Caco-2 (cell line): ENCODE measurements around the gene FCRLB. TPM values are rescaled to one million over a fixed set of nuclear protein-coding genes. Genes with fewer than 3 reads are reported as not detected.

Experiments used
- BruUV-seq: library from RNA; stranded (reverse); fragments of 400-500 nt; replicated peaks from 2 replicates; lab custom pipeline; 2021; lab: Mats Ljungman, UMichigan
- CTCF ChIA-PET: fragments of 300-600 bp; sonication (Branson Sonifier 250); formaldehyde crosslinking; loops from one replicate; lab custom pipeline; 2022; ENCODE audit warnings: antibody characterized with exemption; lab: Charles Lee
- POLR2A ChIA-PET: fragments of 300-600 bp; sonication (Branson Sonifier 250); formaldehyde crosslinking; loops from one replicate; lab custom pipeline; 2022; ENCODE audit warnings: antibody characterized with exemption; lab: Charles Lee
- DNase-seq, 2 experiments: peaks; one replicate each; pipeline versions ENCODE4 v3.0.0 to v3.0.0-alpha.2; 2020 to 2022
- H3K27me3 ChIP-seq: replicated peaks from 2 replicates; pipeline ENCODE4 v1.6.0; 2011; ENCODE audit warnings: low read length; ENCODE audit not compliant: control insufficient read depth, insufficient read depth
- H3K36me3 ChIP-seq: 2 replicates; pipeline ENCODE4 v1.5.1; 2011; ENCODE audit warnings: low read length; ENCODE audit not compliant: control insufficient read depth, insufficient read depth
- H3K4me1 ChIP-seq: fragments of 250-450 bp; sonication (Bioruptor Pico); 2 replicates; pipeline ENCODE4 v1.5.1; 2020; ENCODE audit warnings: mild to moderate bottlenecking
- H3K4me3 ChIP-seq: 2 replicates; pipeline ENCODE4 v1.5.1; 2011; ENCODE audit warnings: low read depth, mild to moderate bottlenecking, control low read depth, low read length
- H3K9me3 ChIP-seq: fragments of 250-450 bp; sonication (Bioruptor Pico); 2 replicates; pipeline ENCODE4 v1.5.1; 2020; ENCODE audit warnings: mild to moderate bottlenecking, moderate library complexity
- H3K27ac Mint-ChIP-seq: one replicate; pipeline ENCODE4 v1.8.0; 2022; ENCODE audit warnings: mixed read lengths; ENCODE audit not compliant: unreplicated experiment
- H3K27me3 Mint-ChIP-seq: one replicate; pipeline ENCODE4 v1.8.0; 2022; ENCODE audit warnings: mixed read lengths; ENCODE audit not compliant: insufficient read depth, unreplicated experiment
- H3K36me3 Mint-ChIP-seq: one replicate; pipeline ENCODE4 v1.8.0; 2022; ENCODE audit warnings: mild to moderate bottlenecking, mixed read lengths; ENCODE audit not compliant: insufficient read depth, unreplicated experiment
- H3K4me1 Mint-ChIP-seq: one replicate; pipeline ENCODE4 v1.8.0; 2022; ENCODE audit warnings: low read depth, mixed read lengths; ENCODE audit not compliant: unreplicated experiment
- H3K4me3 Mint-ChIP-seq: one replicate; pipeline ENCODE4 v1.8.0; 2022; ENCODE audit warnings: mild to moderate bottlenecking, moderate library complexity, mixed read lengths; ENCODE audit not compliant: unreplicated experiment
- H3K9me3 Mint-ChIP-seq: one replicate; pipeline ENCODE4 v1.8.0; 2022; ENCODE audit warnings: mixed read lengths; ENCODE audit not compliant: unreplicated experiment
- intact Hi-C: fragments of 100-400 bp; cut with micrococcal nuclease; formaldehyde crosslinking; loops from one replicate; pipeline ENCODE4 v1.10.0; 2022; ENCODE audit not compliant: unreplicated experiment
- total RNA-seq: library from RNA; stranded (reverse); gene quantifications from 2 replicates; pipeline ENCODE4 v1.2.3, GENCODE V29; 2022
- TF ChIP-seq, protein P1 (sequence below), 2 experiments: fragments of 200-600 bp in 1 of 2; IDR thresholded peaks; 1 replicate in 1 of 2; 2 replicates in 1 of 2; pipeline versions ENCODE4 v1.5.1 to v1.8.0; 2011 to 2022; ENCODE audit warnings: antibody characterized with exemption in 1 of 2, control low read depth in 1 of 2, inconsistent platforms in 1 of 2, low read depth in 1 of 2, low read length in 1 of 2, mild to moderate bottlenecking in 1 of 2, moderate library complexity in 1 of 2; ENCODE audit not compliant: insufficient read depth in 1 of 2, severe bottlenecking in 1 of 2, unreplicated experiment in 1 of 2

The FCRLB gene
- total RNA-seq, 1 experiment from 2014 or later = 0.29 TPM

DNA sequence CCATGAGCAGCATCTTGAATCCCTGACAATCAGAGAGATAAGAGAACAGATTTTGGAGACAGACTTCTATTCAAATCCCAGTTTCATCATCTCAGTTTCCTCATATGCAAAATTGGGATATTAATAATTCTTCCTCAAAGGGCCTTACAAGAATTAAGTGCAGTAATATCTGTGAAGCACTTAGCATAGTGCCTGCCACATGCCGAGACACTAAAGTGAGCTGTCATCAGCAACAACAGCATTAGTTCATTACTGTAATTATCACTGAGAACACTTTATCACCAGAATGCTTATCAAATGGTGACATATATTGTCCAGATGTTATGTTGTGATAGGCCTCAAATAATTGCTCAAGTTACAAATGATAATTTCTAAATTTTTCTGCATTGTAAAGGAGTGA is 922 bp upstream of the FCRLB start:
- CTCF ChIA-PET = no interaction called here

DNA sequence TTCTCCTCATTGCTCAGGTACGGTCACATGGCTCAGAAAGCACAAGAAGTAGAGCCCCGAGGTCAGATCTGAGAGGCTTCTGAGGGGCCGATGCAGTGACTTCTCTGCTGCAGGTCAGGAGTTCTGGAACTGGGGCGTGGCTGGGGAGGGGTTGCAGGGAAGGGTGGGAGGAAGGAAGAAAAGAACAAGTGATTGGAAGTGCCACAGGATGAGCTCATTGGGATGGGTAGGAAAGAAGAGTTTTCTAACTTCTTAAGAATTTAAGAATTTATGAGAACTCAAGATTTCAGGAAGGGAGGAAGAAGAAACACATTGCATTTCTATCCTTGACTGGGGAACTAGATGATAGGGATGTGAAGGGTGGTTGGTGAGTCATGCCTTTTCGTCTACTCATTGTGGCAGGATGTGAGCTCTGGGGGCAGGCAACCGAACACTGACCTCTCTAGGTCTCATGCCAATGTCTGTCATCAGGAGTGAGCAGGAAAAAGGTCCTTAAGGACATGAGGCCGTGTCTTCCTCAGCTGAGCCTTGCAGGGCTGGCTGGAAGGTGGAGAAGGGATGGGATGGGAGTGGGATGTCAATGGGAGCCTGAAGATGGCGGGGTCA is 497 bp downstream of the FCRLB start:
- Mint-ChIP-seq H3K4me1 (peaks cover 7% of the 10 kb centered on the region), H3K4me3 (no peak overlapping the region), H3K9me3 (no peaks in the 10 kb centered on the region), H3K27me3 (peaks cover 24% of the 10 kb centered on the region), H3K27ac (no peak overlapping the region), H3K36me3 (peaks cover 10% of the 10 kb centered on the region)
- TF ChIP-seq, protein P1, sequence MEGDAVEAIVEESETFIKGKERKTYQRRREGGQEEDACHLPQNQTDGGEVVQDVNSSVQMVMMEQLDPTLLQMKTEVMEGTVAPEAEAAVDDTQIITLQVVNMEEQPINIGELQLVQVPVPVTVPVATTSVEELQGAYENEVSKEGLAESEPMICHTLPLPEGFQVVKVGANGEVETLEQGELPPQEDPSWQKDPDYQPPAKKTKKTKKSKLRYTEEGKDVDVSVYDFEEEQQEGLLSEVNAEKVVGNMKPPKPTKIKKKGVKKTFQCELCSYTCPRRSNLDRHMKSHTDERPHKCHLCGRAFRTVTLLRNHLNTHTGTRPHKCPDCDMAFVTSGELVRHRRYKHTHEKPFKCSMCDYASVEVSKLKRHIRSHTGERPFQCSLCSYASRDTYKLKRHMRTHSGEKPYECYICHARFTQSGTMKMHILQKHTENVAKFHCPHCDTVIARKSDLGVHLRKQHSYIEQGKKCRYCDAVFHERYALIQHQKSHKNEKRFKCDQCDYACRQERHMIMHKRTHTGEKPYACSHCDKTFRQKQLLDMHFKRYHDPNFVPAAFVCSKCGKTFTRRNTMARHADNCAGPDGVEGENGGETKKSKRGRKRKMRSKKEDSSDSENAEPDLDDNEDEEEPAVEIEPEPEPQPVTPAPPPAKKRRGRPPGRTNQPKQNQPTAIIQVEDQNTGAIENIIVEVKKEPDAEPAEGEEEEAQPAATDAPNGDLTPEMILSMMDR (IDR thresholded peaks at IDR 0.05; ENCODE audit: insufficient read depth in 1 of 2, low read depth in 1 of 2, low read length in 1 of 2, severe bottlenecking in 1 of 2, unreplicated experiment in 1 of 2) = no peak
- Histone ChIP-seq H3K4me1 (no peaks in the 10 kb centered on the region), H3K36me3 (no peaks in the 10 kb centered on the region), H3K4me3 (no peak overlapping the region), H3K9me3 (no peaks in the 10 kb centered on the region), H3K27me3 (no peaks in the 10 kb centered on the region)
- POLR2A ChIA-PET = no interaction called here
- CTCF ChIA-PET = no interaction called here
- intact Hi-C loops = no loop called here
- no peak for DNase-seq
- BruUV-seq = no TSS peak

More for the DNA sequence above, 922 bp upstream of the FCRLB start:
- no peaks in the 10 kb centered on the region for H3K27me3 ChIP-seq
- H3K9me3 ChIP-seq = no peaks in the 10 kb centered on the region
- H3K27me3 Mint-ChIP-seq = peaks cover 24% of the 10 kb centered on the region
- no peak overlapping the region for H3K4me3 ChIP-seq
- BruUV-seq = no TSS peak
- POLR2A ChIA-PET = no interaction called here
- H3K36me3 ChIP-seq = no peaks in the 10 kb centered on the region
- H3K36me3 Mint-ChIP-seq = peaks cover 4% of the 10 kb centered on the region
- peaks cover 3% of the 10 kb centered on the region for H3K4me1 Mint-ChIP-seq
- H3K27ac Mint-ChIP-seq = no peak overlapping the region
- H3K4me1 ChIP-seq = no peaks in the 10 kb centered on the region
- TF ChIP-seq, protein P1 (IDR thresholded peaks at IDR 0.05; ENCODE audit: insufficient read depth in 1 of 2, low read depth in 1 of 2, low read length in 1 of 2, severe bottlenecking in 1 of 2, unreplicated experiment in 1 of 2) = no peak
- no peak for DNase-seq
- H3K4me3 Mint-ChIP-seq = no peak overlapping the region
- no peaks in the 10 kb centered on the region for H3K9me3 Mint-ChIP-seq
- intact Hi-C loops = no loop called here

DNA sequence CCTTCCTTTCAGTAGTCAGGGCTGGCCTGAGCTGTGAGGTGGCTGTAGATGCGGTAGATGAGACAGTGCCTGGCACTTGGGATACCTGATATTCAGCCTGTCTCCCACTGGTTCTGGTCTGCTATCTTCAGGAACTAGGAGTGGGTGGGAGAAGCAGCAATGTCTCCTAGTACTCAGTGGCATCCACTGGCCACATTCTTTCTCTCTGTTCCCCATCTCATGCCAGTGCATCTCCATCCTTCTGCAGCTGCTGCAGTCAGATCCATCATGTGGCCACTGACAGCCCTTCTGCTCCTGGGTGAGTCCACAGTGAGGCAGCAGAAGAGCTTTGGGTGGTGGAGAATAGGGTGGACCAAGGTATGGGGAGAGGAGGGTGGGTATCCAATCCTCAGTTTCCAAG is 1.1 kb downstream of the FCRLB start:
- Mint-ChIP-seq H3K4me3 (no peak overlapping the region), H3K36me3 (peaks cover 10% of the 10 kb centered on the region), H3K27me3 (peaks cover 19% of the 10 kb centered on the region), H3K9me3 (no peaks in the 10 kb centered on the region), H3K4me1 (peaks cover 7% of the 10 kb centered on the region), H3K27ac (no peak overlapping the region)
- no peaks in the 10 kb centered on the region for H3K27me3 ChIP-seq
- POLR2A ChIA-PET = no interaction called here
- no peaks in the 10 kb centered on the region for H3K36me3 ChIP-seq
- intact Hi-C loops = no loop called here
- no TSS peak for BruUV-seq
- H3K4me3 ChIP-seq = no peak overlapping the region
- TF ChIP-seq, protein P1 (IDR thresholded peaks at IDR 0.05; ENCODE audit: insufficient read depth in 1 of 2, low read depth in 1 of 2, low read length in 1 of 2, severe bottlenecking in 1 of 2, unreplicated experiment in 1 of 2) = no peak
- CTCF ChIA-PET = no interaction called here
- H3K9me3 ChIP-seq = no peaks in the 10 kb centered on the region
- no peaks in the 10 kb centered on the region for H3K4me1 ChIP-seq
- DNase-seq = no peak
